GM18873 (cell line): ENCODE results near the gene ANO2.
"Not testable (repeated sequence)": the region's sequence is repeated elsewhere in the genome, so short reads cannot be mapped to it uniquely, and the experiment has no call there.

Experiments
- ATAC-seq: cut with Tn5 transposase; IDR thresholded peaks from one replicate; pipeline ENCODE4 v1.9.1; 2021; ENCODE audit warnings: mild to moderate bottlenecking, moderate library complexity, moderate number of reproducible peaks; ENCODE audit not compliant: unreplicated experiment, low FRiP score

The ANO2 gene

DNA sequence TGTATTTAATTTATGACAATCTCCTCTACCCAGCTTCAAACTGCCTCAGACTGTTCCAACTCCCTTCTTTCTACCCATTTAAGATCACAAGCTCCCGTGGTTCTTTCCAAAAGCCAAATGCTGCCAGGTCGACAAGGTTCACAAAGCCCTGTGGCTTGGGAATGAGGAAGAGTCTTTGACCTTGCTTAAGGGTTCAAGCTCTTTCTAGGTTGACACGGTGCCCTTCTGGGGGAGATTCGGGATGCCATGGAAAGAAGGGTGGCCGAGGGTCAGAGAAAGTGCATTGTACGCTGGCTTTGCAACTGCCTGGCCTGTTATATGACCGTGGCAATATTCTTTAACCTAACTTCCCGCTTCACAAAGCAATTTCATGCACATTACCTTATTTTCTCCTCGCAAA lies 239.3 kb downstream of the ANO2 start:
- ATAC-seq = no peak

DNA sequence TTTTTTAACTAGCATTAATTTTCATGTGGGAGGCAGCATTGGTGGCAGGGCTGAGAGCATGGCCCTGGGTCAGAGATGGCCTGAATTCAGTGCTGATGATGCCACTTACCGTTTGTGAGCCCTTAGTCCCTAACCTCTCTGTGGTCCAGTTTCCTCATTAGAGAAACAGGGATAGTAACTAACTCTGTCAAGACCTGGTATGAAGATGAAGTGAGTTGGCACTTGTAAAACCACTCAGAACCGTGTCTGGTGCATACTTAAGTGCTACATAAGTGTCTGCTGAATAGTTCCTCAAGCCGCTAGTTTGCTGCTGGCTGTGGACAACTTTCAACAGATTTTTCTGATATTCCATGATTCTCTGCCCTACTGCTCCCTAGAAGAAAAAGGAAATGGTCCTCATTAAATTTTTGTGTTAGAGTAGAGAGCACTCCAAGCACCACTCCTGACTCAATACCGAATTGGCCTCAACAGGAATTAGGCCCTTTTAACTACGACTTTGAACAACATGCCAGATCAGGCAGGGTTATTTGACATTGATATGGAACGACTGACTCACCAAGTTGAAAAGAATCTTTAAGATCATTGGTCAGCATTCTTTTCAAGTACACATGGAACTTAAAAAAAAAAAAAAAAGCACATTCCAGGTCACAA lies 250.2 kb downstream of the ANO2 start:
- ATAC-seq = no peak

DNA sequence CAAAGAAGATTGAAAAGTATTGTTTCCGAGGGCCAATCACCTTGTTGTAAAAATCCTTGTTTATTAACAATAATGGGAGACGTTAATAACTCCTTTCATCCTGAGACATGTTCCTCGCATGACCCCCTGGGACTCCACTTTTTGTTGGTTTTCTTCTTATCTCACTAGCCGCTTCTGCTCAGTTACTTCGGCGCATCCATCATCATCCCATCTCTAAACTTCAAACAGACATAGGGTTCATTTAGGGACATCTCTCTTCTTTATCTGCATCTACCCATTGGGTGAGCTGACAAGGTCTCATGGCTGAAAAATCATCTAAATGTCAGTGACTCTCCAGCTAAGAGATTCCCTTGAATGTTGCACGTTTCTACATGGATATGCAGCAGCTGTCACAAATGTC lies 252.2 kb downstream of the ANO2 start:
- no peak for ATAC-seq

DNA sequence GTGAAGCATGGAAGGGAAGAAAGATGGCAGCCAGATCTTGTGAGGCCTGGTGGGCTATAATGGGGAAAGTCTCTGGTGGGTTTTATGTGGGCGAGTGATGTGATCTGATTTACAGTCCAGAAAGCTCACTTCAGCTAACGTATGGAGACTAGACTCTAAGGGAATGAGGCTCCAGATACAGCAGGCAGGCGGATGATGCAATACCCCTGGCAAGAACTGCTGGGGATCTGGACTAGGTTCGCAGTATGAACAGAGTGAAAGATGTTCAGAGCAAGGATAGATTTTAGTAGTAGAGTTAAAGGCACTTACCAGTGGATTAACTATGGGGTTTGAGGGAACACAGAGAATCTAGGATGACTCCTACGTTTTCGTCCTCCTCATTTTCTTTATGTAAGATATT lies 253.1 kb downstream of the ANO2 start:
- ATAC-seq = no peak

DNA sequence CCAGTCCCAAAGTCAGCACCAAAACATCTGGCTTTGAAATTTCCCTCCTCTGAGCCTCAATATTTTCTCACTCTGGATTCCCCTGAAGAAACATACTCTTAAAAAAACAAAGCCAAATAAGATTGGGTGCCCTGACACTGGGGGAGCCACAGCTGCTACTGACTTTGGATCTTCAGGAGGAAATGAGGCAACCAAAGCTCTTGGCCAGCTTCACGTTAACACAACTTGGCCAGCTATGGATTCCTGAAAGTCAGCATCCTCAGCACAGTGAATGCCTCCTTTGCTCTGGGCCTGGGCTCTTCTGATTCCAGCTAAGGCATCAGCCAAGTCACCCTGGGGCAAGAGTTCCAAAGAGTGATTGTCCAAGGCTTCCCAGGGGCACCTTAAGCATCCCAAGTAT lies 254.8 kb downstream of the ANO2 start:
- ATAC-seq = no peak

DNA sequence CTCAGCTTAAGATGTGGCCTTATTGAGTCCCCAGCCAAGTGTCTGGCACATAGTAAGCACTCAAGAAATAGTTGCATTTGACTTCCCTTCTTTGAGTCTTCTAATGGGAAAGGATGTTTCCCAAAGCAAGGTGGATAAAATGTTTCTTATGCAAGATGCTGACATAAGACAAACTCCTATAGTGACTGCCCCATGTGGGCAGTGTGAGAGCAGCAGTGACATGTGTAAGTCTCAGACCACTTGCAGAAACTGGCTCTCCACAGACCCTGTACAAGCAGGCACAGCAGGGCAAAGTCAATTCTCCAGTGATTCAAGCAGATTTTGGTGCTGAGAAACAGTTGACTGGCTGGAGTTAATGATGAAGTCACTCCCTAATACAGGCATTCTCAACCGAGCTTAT lies 255.3 kb downstream of the ANO2 start:
- ATAC-seq = no peak

DNA sequence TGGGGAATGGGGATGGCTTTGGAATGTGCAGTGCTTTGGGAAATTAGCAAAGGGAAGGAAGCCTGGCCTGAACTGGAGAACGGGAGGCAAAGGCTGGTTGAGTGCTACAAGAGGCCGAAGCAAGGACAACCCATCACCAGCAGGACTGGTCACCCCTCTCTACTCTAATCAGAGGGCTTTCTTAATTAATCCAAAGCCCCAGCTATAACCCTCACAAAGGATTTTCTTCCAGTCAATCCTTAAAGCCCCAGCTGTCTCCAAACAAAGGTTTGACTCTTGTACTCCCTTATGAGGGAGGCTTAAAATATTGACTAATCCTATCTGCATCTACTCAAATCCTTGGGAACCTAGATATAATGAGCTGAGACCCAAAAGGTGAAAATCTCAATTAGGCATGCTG lies 256.8 kb downstream of the ANO2 start:
- ATAC-seq = no peak

DNA sequence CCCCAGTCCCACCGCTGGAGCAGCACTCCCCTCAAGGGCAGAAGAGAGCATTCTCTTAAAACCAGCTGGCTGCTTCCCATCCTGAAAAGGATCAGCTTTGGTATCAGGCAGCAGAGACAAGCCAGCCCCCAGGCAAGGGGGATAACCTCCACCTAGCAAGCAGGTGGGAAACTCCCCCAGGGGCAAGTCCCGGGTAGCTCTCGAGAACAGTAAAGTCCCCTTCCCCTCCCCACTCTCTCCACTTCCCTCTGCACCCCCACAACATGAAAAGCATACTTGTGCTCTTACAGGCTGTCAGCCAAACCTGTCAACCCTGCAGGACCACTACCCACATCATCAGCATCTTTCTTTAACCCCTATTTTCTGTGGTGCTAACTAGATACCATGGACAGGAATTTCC lies 259.1 kb downstream of the ANO2 start:
- no peak for ATAC-seq

DNA sequence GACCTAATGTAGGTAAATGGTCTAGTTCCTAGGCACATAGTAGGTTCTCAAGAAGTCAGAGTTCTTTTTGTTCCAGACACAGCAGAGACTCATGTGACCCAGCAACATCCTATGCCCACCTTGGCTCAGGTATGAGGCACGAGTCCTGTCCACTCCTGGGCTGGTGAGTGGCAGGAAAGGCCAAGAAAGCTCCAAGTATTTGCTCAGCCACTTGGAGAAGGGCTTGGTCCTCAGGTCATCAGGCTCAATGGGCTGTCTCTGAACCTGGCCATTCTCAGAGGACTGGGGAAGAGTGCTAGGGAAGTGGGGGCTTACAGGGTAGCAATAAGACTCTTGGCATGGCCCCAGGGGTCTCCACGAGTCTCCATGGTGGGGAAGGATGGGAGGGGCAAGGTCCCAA lies 260.1 kb downstream of the ANO2 start:
- no peak for ATAC-seq

DNA sequence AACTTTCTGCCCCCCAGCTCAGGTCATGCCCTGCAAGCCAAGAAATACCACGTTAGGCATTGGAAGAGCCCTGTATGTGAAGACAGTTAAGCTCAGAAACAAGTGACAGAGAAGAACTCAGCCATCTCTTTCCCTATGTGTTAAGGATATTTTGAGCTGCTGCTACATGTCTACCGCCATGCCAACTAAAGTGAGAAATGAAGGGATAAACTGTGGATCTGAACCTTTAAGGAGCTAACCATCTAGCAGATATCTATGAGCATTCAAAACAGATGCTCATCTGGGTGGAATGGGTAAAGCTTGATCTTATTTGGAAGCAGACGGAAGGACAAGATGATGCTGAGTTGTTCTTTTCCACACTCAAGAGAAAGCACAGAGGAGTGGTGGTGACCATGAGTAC lies 262.5 kb downstream of the ANO2 start:
- no peak for ATAC-seq

DNA sequence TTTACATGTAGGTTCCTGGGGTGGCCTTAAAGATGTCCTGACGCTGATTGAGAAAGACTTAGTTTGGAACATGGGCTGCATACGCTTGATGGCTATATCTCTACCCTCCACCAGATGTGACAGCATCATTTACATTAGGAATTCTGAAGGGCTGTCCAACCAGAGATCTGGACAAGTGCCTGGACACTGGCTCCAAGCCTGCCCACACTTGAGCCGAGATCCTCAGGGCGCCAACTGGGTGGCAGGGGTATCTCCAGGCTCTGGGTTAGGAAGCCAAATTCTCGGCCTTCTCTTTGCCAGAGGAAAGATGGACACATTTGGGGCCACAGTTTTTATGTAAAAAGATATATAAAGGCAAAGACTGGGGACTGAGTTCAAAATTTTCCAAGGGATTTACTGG lies 266.9 kb downstream of the ANO2 start:
- ATAC-seq = no peak

DNA sequence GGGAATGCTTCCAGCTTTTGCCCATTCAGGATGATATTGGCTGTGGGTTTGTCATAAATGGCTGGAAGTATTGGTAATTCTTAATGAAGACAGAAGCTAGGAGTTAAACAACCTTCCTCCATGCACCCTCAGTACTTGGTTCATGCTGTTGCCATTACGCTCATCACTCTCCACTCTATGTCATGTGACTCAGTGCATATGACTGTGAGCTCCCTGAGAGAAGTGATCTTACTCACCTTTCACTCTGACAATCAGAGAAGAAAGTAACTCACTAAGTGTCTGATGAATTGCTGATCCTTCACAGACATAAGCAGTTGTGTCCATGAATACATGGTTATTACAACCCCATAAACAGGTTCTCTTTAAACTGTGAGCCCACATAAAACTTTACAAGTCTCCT lies 275.4 kb downstream of the ANO2 start:
- ATAC-seq = not testable (repeated sequence)

DNA sequence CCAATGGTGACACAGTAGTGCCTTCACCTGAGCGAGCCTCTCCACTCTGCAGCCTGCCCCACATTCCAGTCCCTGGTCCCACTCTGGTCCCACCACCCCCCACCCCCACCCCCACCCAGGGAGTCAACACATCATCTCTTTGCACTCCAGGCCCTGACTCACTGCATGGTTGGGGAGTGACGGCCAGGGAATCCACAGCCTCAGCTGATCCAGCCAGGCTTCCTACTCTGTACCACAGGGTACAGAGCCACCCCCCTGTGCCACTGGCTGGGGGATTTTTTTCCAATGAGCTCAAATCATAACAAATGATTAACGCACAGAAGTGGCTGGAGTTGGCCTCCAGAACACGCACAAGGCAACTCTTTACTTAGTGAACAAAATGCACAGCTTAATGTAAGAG lies 279.4 kb downstream of the ANO2 start:
- no peak for ATAC-seq

DNA sequence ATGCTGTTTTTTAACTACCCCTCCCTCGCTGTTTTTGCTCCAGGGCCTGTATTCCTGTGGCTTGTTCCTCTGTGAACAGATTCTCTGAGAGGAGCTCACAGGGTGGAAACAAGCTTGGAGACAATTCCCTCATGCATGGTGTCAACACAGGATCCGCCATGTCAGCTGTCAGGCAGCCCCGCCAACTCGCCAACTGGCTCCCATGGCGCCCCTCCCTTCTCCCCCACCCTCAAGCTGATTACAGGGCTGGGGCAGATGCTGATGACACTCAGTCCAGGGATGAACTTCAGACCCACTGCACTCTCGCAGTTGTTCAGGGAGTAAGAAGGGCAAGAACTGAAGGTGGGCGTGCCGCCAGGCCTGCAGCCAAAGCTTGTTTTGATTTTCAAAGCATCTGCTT lies 283.2 kb downstream of the ANO2 start:
- no peak for ATAC-seq

DNA sequence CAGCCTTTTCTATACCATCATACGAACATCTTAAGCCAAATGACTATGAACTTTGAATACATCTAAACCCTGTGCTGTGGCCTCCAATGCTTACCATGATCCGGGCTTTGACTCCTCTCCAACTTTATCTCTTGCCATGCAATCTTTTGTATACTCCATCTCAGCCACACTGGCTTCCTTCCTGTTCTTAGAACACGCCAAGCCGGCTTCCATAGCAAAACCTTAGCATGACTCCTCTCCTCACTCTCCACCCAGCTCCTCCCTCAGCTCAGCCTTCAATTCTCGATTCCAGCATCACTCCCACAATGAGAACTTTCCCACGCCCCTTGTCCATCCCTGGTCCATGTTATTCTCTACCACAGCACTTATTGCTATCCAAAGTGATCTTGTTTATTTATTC lies 284.8 kb downstream of the ANO2 start:
- ATAC-seq = no peak

DNA sequence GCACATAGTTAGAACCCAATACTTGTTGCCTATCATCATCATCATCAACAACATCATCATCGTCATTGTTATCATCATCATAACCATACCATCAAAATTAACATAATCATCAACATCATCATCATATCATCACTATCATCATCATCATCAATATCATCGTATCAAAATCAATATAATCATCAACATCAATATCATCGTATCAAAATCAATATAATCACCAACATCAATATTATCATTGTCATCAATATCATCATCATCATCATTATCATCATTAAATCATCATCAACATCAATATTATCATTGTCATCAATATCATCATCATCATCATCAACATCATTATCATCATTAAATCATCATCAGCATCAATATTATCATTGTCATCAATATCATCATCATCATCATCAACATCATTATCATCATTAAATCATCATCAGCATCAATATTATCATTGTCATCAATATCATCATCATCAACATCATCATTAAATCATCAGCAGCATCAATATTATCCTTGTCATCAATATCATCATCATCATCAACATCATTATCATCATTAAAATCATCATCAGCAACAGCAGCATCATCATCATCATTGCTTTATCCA lies 286.6 kb downstream of the ANO2 start:
- not testable (repeated sequence) for ATAC-seq

DNA sequence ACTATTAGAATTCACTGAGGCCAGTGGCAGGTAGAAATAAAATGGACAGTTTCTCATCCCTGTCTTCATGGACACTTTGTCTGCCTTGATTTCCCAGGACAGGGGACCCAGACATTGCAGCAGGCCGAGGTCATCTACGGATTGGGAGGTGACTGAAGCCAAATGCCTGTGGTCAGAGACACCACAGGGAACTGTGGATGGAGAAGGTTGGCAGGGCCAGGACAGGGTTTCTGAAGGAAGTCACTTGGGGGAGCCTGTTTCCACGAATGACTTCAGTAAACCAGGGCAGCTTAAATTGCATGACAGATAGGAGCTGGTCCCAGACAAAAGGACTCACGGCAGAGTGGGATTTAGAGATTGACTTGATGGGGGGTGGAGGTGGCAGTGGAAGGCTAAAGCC lies 288.2 kb downstream of the ANO2 start:
- ATAC-seq = no peak

DNA sequence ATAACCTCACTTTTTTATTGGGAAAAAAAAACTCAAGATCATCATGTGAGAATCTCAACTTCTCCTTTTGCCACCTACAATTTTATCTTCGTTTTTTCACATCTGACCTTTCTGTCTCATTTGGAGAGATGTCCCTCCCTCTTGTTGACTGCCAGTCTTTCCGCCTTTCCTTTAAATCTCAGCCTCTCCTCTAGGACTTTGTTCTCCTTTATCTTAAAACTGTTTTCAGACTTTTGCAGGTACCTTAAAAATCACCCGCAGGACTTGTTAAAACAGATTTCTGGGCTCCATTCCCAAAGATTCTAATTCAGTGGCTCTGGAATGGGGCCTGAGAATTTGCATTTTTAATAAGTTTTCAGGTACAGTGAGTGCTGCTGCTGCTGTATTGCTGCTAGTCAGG lies 289.9 kb downstream of the ANO2 start:
- ATAC-seq = no peak

DNA sequence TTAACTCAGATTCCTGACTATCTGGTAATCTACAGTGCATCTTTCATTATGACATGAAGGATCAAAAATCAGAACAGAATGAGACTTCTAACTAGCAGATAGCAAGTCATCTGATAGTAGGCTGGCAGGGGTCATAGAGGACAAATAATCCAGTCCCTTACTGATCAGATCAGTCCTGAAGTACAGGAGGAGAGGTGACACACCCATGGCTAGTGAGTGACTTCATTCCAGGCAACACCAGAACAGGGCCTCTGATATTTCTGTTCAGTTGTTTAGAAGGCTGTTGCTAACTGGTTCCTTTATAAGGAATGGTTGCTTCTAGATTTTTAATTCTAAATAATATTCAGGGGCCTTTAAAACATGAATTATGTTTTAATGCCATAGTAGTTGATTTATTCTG lies 291.0 kb downstream of the ANO2 start:
- ATAC-seq = no peak

DNA sequence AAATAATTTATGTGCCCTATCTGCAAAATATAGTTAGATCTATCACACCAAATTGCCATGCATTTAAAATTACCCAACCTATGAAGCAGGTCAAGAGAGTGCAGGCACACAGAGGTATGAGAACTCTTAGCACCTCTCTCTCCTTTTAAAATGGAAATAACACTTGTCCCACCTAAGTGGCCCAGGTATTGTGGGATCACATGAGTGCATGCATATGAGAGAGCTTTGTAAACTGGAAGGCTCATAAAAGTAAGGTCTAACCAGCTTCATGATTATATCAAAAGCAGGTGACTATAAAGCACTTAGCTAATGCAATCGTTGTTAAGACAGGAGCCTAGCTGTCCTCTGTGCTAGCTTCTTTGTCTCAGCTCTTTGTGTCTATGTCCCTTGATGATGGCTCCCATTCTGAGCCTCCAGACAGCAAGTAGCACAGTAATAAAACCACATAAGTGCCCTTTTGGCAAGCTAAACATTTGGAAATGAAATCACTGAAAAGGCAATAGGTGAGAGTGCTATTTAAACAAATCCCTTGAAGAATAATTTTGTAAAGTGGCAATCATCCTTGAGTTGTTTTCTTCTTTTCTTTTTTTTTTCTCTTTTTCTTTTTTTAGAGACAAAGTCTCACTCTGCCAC lies 294.1 kb downstream of the ANO2 start:
- ATAC-seq = no peak

DNA sequence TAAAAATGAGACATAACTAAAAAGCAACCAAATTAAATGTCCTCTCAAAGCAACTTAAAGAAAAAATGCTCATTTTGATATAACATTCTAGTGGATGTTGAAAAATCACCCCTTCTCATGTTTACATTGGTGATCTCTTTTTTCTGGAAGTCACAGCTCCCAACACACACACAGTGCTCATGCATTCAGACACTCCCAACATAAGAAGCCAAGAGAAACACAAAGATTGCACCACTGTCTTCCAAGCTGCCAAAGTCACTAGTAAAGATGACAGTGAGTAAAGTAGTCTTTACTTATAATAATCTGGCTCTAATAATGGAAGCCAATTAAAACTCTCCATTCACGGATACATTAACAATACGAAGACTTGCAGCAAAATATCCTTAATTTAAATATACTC lies 294.8 kb downstream of the ANO2 start:
- no peak for ATAC-seq

DNA sequence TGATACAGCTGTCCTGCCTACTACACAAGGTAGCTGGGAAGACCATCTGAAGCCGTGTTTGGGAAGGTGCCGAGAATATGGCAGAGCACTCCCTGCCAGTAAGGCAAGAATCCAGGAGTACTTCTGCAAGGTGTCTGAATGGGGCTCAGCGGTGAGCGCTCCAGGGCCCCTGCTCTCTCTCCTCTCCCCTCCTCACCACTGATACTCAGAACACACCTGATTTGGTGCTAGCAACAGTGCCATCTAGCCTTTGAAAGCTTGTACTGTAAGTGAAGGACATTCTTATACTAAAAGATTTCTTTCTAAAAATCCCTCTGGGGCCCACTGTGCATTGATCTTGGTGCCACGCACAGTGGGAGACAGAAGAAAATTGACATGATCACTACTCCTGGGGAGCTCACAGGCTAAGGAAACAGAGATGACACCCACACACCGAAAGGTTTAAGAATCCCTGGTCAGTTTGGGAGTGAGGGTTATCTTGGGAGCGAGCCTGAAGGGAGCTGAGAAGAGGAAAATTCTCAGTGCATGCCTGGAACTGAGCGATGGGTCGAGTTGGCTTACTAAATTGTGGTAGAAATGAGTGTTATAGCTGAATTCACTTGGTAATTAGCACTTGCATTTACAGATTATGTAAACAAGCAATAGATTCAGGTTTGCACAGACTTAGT lies 296.2 kb downstream of the ANO2 start:
- no peak for ATAC-seq
